ENCODE data around the gene SLC4A4.

The SLC4A4 gene

DNA sequence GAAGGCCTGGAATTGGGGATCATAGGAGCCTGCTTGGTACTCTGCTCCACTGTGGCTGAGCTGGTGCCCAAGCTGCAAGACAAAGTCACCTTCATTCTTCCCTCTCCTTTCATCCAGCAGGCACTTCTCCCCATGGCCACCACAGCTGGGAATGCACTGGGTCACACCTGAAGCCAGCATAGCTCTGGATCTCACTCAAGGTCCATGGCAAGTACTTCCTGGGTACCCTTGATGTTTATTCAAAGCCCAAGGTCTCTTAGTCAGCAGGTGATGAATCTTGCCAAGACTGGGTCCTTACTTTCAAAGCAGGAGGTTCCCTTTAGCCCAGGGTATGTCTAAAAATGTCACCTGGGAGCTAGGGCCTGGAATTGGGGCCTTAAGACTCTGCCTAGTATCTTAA, 4.9 kb upstream of the SLC4A4 start:
- peaks cover 3% of the 10 kb centered on the region for H3K27me3 Mint-ChIP-seq
- H3K36me3 Mint-ChIP-seq, result no peaks in the 10 kb centered on the region
- no peak for ATAC-seq (ENCODE audit: low read depth)
- no peak overlapping the region for H3K4me3 Mint-ChIP-seq
- no peak for DNase-seq (ENCODE audit: low spot score in 2 of 2)
- H3K27ac Mint-ChIP-seq, result no peak overlapping the region
- peaks cover 2% of the 10 kb centered on the region for H3K4me1 Mint-ChIP-seq
- H3K9me3 Mint-ChIP-seq, result peaks cover 4% of the 10 kb centered on the region

DNA sequence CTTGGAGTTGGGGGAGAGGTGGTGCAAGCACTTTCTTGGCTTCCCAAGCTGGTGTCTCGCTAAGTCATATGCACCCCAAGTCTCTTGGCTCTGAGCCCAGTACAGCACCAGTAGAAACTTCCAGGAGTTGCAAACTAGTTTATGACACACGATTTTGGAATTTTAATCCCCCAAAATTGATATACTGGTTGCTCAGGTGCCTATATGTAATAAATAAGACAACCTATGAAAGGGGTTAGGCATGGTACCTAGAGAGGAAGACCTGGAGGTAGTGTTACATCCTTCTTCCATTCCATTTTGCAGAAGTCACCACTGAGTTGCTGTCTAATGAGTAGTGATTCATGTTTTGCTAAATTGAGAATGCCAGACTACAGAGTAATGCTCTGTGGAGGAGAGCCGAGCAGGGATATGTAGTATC, 4.3 kb upstream of the SLC4A4 start:
- ATAC-seq (ENCODE audit: low read depth), result no peak
- Mint-ChIP-seq H3K4me1 (peaks cover 3% of the 10 kb centered on the region), H3K36me3 (no peaks in the 10 kb centered on the region), H3K4me3 (no peak overlapping the region), H3K27ac (no peak overlapping the region), H3K9me3 (peaks cover 4% of the 10 kb centered on the region), H3K27me3 (peaks cover 4% of the 10 kb centered on the region)
- no peak for DNase-seq (ENCODE audit: low spot score in 2 of 2)

DNA sequence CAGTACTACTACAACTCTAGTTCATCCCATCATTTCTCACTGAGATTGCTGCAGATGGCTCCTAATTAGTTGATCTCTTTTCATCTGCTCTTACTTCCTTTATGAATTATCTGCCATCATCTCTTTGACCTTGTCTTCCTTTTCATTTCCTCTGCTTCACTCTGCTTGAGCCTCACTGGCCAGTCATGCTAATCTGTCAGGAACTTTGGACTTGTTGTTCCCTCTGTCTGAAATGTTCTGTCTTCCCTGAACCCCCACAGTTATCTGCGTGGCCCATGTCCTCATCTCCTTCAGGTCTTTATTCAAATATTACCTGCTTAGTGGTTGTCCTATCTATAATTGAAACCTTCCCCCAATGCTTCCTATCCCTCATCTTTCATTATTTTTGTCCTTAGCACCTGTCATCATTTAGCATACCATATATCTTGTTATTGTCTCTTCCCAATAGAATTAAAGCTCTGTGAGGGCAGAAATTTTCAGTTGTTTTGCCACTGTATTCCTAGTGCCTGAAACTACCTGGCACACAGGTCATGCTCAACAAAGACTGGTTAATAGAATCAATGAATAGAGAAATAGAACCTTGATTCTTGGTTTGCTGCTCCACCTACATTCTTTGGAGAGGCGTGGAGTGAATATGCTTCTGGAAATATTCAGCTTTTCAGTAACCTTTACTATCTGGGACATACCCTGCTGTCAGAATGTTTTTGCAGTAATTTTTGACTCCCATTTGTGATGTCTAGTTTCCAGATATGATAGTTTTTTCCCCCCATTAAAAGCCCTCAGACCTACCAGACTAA, 5.0 kb downstream of the SLC4A4 start:
- DNase-seq (ENCODE audit: low spot score in 2 of 2) (no peak), ATAC-seq (ENCODE audit: low read depth) (no peak)
- peaks cover 2% of the 10 kb centered on the region for H3K4me1 Mint-ChIP-seq
- H3K27me3 Mint-ChIP-seq, result peaks cover 8% of the 10 kb centered on the region
- H3K9me3 Mint-ChIP-seq, result no peaks in the 10 kb centered on the region
- H3K27ac Mint-ChIP-seq, result no peak overlapping the region
- no peak overlapping the region for H3K4me3 Mint-ChIP-seq
- H3K36me3 Mint-ChIP-seq, result no peaks in the 10 kb centered on the region

DNA sequence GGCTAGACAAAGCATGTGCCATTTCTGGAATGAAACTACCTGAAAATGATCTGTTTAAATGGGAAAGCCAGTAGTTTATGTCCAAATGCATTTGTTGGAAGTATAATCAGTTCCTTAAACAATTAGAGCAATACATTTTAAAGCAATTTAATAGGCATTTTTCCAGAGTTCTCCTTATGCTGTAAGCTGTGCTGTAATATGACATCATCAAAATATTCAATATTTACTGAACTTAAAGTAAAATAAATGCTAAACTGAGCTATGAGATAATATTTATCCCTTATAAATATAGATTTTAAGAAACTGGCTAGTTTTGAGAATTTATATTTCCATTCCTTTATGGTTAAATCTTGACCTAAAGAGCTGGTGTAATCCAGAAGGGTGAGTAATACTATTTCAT, 7.9 kb downstream of the SLC4A4 start:
- H3K27me3 Mint-ChIP-seq, result peaks cover 10% of the 10 kb centered on the region
- no peaks in the 10 kb centered on the region for H3K9me3 Mint-ChIP-seq
- ATAC-seq (ENCODE audit: low read depth) (no peak), DNase-seq (ENCODE audit: low spot score in 2 of 2) (no peak)
- no peaks in the 10 kb centered on the region for H3K4me1 Mint-ChIP-seq
- no peak overlapping the region for H3K4me3 Mint-ChIP-seq
- no peak overlapping the region for H3K27ac Mint-ChIP-seq
- H3K36me3 Mint-ChIP-seq, result no peaks in the 10 kb centered on the region

DNA sequence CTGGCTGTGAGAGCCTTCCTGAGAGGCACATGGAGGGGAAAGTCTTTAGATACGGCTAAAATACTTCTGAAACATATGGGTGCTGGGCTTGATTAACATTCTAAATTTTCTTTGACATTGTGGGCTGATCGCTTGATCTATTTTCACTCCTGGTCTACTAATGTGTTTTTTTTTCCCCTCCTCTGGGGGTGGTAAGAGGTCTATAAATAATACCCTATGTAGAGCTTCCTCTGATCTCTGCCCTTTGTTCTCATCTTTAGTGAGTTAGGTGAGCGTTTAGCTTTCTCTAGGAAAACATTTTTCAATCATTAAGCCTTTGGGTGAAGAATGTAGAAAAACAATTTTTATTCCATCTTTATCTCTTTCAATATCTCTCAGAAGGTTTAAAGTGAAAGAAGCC, 9.8 kb downstream of the SLC4A4 start:
- Mint-ChIP-seq H3K9me3 (no peaks in the 10 kb centered on the region), H3K36me3 (no peaks in the 10 kb centered on the region), H3K4me3 (no peak overlapping the region), H3K27ac (no peak overlapping the region), H3K4me1 (no peaks in the 10 kb centered on the region), H3K27me3 (peaks cover 10% of the 10 kb centered on the region)
- ATAC-seq (ENCODE audit: low read depth) (no peak), DNase-seq (ENCODE audit: low spot score in 2 of 2) (no peak)

DNA sequence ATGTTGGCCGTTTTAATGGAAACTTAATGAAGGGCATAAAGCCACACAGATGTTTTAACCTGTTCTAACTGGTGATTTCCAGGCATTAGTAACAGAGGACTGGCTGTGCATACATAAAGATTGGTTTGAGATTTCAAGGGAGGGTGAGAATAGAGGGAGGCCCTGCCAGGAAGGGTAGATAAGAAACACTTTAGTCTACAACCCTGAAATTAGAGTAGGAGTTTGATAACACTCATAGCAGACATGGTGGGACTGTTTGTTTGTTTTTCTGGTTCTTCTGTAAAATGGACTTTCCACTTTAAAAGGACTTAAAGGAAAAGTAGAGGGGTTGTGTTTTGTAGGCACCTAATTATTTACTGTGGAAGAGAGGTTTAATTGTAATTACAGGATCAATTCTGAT, 16.2 kb downstream of the SLC4A4 start:
- DNase-seq (ENCODE audit: low spot score in 2 of 2) (no peak), ATAC-seq (ENCODE audit: low read depth) (no peak)
- no peaks in the 10 kb centered on the region for H3K4me1 Mint-ChIP-seq
- H3K27me3 Mint-ChIP-seq, result peaks cover 7% of the 10 kb centered on the region
- H3K9me3 Mint-ChIP-seq, result no peaks in the 10 kb centered on the region
- H3K36me3 Mint-ChIP-seq, result no peaks in the 10 kb centered on the region
- H3K27ac Mint-ChIP-seq, result no peak overlapping the region
- H3K4me3 Mint-ChIP-seq, result no peak overlapping the region

DNA sequence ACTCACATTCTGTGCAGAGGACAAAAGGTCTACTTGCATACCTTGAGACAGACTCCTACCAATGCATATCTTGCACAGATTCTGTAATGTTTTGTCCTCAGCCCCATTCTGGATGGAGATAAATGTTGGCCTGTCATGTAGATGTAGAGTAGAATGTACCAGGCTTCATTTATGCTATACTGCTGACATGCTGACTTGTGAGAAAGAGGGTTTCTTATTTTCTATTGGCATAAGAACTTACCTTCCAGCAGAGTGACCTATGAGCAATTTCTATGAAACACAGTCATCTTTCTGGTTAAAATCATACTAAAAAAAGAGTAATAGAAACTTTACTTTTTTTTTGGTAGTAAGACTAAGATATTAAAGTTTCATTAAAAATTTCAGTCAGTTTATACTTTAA, 17.2 kb downstream of the SLC4A4 start:
- DNase-seq (ENCODE audit: low spot score in 2 of 2), result no peak
- Mint-ChIP-seq H3K27ac (no peak overlapping the region), H3K4me3 (no peak overlapping the region), H3K4me1 (no peaks in the 10 kb centered on the region), H3K36me3 (no peaks in the 10 kb centered on the region), H3K27me3 (peaks cover 7% of the 10 kb centered on the region), H3K9me3 (no peaks in the 10 kb centered on the region)
- ATAC-seq (ENCODE audit: low read depth), result no peak

DNA sequence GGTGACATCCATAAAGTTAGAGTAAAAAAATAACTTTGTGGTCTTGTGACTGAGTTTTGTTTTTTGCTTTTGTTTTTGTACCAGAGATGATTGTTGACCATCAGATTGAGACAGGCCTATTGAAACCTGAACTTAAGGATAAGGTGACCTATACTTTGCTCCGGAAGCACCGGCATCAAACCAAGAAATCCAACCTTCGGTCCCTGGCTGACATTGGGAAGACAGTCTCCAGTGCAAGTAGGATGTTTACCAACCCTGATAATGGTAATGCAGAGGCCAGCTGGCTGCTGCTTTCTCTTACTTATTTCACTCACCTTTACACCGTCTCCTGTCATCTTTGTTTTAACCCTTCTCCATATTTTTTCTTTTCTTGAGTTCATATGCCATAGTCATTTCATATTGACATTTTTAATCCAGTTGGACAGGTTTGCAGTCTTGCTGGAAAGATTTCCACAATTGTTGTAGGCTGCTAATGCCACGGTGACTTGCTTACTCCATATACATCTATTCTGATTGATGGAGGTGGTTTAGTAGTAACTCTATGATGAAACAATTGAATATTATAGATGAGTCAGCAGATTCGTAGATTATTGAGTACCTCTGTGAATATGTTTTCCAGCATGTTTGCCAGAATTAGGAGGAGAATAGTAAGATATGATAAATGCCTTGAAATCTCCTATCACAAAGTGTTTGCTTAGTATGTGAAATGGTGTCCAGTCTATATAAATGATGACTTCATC, 18.3 kb downstream of the SLC4A4 start:
- peaks cover 7% of the 10 kb centered on the region for H3K27me3 Mint-ChIP-seq
- H3K9me3 Mint-ChIP-seq, result no peaks in the 10 kb centered on the region
- H3K4me3 Mint-ChIP-seq, result no peak overlapping the region
- ATAC-seq (ENCODE audit: low read depth), result no peak
- no peaks in the 10 kb centered on the region for H3K4me1 Mint-ChIP-seq
- no peak overlapping the region for H3K27ac Mint-ChIP-seq
- DNase-seq (ENCODE audit: low spot score in 2 of 2), result no peak
- H3K36me3 Mint-ChIP-seq, result no peaks in the 10 kb centered on the region

DNA sequence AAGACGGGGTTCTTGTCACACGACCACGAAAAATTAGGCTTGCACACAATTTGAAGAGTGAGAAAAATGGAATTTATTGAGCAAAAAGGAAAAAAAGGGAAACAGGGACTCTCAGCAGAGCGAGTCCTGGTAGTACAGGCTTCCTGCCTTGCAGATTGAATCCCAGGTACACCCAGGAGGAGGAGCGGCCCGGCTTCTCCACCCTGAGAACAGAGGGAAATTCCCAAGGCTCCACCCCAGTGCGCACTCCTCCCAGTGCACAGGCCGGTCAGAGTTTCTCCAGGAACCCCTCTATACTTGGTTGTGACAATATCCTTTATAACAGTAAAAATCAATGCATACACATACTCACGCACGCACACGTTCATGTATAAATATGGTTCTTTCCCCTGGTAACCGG, 22.0 kb downstream of the SLC4A4 start:
- H3K9me3 Mint-ChIP-seq, result no peaks in the 10 kb centered on the region
- no peak for DNase-seq (ENCODE audit: low spot score in 2 of 2)
- no peak for ATAC-seq (ENCODE audit: low read depth)
- peaks cover 2% of the 10 kb centered on the region for H3K27me3 Mint-ChIP-seq
- no peaks in the 10 kb centered on the region for H3K4me1 Mint-ChIP-seq
- no peak overlapping the region for H3K4me3 Mint-ChIP-seq
- no peak overlapping the region for H3K27ac Mint-ChIP-seq
- H3K36me3 Mint-ChIP-seq, result no peaks in the 10 kb centered on the region

DNA sequence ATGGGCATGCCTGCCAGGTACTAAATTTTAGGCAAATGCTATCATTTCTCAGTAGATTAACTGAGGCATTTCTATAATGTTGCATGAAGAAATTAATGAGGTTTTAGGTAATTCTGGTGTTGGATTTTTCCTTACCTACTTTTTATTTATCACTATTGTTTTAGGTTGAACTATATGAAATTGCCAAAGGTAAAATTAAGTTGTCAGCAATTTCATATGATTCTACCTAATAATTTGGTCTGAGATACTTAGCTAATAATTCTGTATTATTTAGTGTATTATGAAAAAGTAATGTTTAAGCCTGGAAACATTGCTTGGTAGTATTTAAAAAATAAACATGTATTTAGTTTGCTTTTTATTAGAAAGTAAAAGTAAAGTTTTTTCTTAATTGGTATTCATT, 22.7 kb downstream of the SLC4A4 start:
- H3K27me3 Mint-ChIP-seq, result peaks cover 1% of the 10 kb centered on the region

DNA sequence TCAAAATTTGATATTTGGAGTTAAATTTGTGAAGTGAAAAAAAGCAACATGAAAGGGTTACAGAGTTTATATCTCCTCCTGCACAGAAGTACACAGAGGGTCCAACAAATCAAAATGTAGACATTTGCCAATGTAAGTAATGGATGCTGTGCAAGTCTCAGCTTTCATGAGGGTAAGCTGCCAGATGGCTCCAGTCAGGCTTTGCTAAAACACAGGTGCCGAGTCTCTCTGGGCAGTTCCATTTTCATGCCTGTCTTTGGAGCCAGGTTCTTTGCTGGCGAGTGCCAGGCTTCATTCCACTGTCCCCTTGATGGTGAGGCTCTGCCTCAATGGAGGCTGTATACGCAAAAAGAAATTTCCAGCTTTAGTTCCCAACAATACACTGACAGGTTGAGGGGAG, 27.9 kb downstream of the SLC4A4 start:
- H3K27ac Mint-ChIP-seq, result no peak overlapping the region
- H3K4me1 Mint-ChIP-seq, result no peaks in the 10 kb centered on the region
- no peaks in the 10 kb centered on the region for H3K36me3 Mint-ChIP-seq
- no peak overlapping the region for H3K4me3 Mint-ChIP-seq
- H3K9me3 Mint-ChIP-seq, result no peaks in the 10 kb centered on the region
- ATAC-seq (ENCODE audit: low read depth), result no peak
- no peak for DNase-seq (ENCODE audit: low spot score in 2 of 2)
- no peaks in the 10 kb centered on the region for H3K27me3 Mint-ChIP-seq

More for the DNA sequence above, 22.7 kb downstream of the SLC4A4 start:
- Mint-ChIP-seq H3K4me1 (no peaks in the 10 kb centered on the region), H3K9me3 (no peaks in the 10 kb centered on the region), H3K27ac (no peak overlapping the region), H3K4me3 (no peak overlapping the region), H3K36me3 (no peaks in the 10 kb centered on the region)
- no peak for ATAC-seq (ENCODE audit: low read depth)
- DNase-seq (ENCODE audit: low spot score in 2 of 2), result no peak

DNA sequence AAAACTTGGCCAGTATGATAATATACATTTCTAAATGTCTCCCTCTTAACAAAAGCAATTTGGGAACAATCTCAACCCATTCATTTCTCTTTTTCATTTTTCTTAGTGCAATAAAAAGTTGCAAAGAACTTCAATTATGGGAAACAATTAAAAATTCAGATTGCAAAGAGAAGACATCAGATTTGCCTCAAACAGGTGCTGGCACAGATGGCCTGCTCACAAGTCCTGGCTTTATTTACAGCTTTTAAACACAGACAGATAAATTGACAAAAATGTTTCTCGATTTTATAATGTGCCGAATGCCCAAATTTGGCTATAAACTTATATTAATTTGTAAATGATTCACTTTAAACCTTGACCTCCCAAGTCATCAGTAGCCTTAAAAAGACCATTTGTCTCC, 28.7 kb downstream of the SLC4A4 start:
- no peaks in the 10 kb centered on the region for H3K36me3 Mint-ChIP-seq
- H3K27me3 Mint-ChIP-seq, result no peaks in the 10 kb centered on the region
- no peaks in the 10 kb centered on the region for H3K4me1 Mint-ChIP-seq
- ATAC-seq (ENCODE audit: low read depth), result no peak
- DNase-seq (ENCODE audit: low spot score in 2 of 2), result no peak
- no peaks in the 10 kb centered on the region for H3K9me3 Mint-ChIP-seq
- no peak overlapping the region for H3K27ac Mint-ChIP-seq
- no peak overlapping the region for H3K4me3 Mint-ChIP-seq

DNA sequence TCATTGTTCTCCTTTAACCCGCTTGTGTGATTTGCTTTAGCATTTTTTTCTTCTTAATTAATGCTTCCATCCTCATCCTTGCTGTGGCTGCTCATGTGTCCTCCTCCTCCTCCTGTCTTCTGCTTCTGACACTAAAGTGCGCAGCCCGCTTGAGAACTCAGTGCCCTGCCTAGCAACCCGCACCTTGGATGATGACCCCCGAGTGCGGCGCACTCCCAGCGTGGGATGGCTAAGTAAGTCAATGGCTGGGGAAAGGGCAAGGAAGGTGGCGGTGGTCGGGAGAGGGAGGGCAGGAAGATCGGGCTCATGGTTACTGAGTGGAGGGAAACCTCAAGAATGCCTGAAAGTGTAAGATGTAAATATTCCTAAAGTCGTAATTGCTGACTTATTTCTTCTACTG, 30.1 kb downstream of the SLC4A4 start:
- Mint-ChIP-seq H3K27ac (no peak overlapping the region), H3K27me3 (peaks cover 2% of the 10 kb centered on the region), H3K9me3 (no peaks in the 10 kb centered on the region), H3K36me3 (no peaks in the 10 kb centered on the region), H3K4me3 (no peak overlapping the region), H3K4me1 (no peaks in the 10 kb centered on the region)
- ATAC-seq (ENCODE audit: low read depth), result no peak
- no peak for DNase-seq (ENCODE audit: low spot score in 2 of 2)

DNA sequence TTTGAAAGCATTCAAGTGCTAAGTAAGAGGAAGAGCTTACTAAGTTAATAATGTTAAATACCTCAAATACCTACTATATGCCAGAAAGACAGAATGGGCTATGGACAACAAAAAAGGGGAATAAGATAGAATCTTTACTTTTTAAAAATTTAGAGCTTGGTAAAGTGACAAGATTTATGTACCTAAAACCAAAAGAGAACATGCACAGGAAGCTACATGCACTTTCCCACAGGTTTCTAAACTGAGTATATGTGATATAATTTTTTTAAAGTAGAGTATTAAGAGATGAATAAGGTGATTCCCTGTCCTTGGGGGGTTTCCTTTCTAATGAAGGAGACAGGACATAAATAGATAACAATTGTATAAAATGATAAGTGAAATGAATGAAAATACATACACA, 30.7 kb downstream of the SLC4A4 start:
- DNase-seq (ENCODE audit: low spot score in 2 of 2) (no peak), ATAC-seq (ENCODE audit: low read depth) (no peak)
- H3K4me3 Mint-ChIP-seq, result no peak overlapping the region
- no peaks in the 10 kb centered on the region for H3K36me3 Mint-ChIP-seq
- peaks cover 2% of the 10 kb centered on the region for H3K27me3 Mint-ChIP-seq
- H3K9me3 Mint-ChIP-seq, result no peaks in the 10 kb centered on the region
- no peaks in the 10 kb centered on the region for H3K4me1 Mint-ChIP-seq
- no peak overlapping the region for H3K27ac Mint-ChIP-seq

DNA sequence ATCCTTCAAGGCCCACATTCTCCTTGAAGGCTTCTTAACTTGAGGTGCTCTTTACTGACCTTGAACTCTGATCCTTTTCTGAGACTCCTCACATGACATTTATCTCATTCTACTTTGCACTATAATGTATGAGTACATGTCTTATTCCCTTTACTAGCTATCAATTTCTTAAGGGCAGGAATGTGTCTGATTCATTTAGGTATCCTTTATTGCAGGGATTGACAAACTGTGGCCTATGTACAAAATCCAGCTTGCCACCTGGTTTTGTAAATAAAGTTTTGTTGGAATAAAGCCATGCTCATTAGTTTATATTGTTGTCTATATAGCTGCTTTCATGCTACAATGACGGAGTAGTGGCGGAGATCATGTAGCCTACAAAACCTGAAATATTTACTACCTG, 36.7 kb downstream of the SLC4A4 start:
- H3K36me3 Mint-ChIP-seq, result no peaks in the 10 kb centered on the region
- no peak overlapping the region for H3K4me3 Mint-ChIP-seq
- DNase-seq (ENCODE audit: low spot score in 2 of 2), result no peak
- no peak for ATAC-seq (ENCODE audit: low read depth)
- H3K9me3 Mint-ChIP-seq, result no peaks in the 10 kb centered on the region
- no peaks in the 10 kb centered on the region for H3K4me1 Mint-ChIP-seq
- H3K27ac Mint-ChIP-seq, result no peak overlapping the region
- H3K27me3 Mint-ChIP-seq, result peaks cover 2% of the 10 kb centered on the region
